NCI-H1105 (cell line): ENCODE measurements around the gene NR4A2.
"Not testable (repeated sequence)": the region's sequence is repeated elsewhere in the genome, so short reads cannot be mapped to it uniquely, and the experiment has no call there.

Experiments
- DNase-seq: peaks from one replicate; lab custom pipeline; 2025; lab: John Stamatoyannopoulos, UW

NR4A2 gene

GRCh38 chr2:156321243-156321904 lies 11.1 kb downstream of the NR4A2 start:
- DNase-seq, result no peak

GRCh38 chr2:156320486-156321098 lies 11.9 kb downstream of the NR4A2 start:
- no peak for DNase-seq

GRCh38 chr2:156319811-156320485 lies 12.6 kb downstream of the NR4A2 start:
- no peak for DNase-seq

GRCh38 chr2:156317631-156318030 lies 14.9 kb downstream of the NR4A2 start:
- no peak for DNase-seq

- no peak for DNase-seq
Observed at GRCh38 chr2:156311976-156312375, 20.5 kb downstream of the NR4A2 start.

- no peak for DNase-seq
Observed at GRCh38 chr2:156310773-156311172, 21.7 kb downstream of the NR4A2 start.

- DNase-seq, result no peak
Observed at GRCh38 chr2:156309917-156310316, 22.6 kb downstream of the NR4A2 start.

- no peak for DNase-seq
Observed at GRCh38 chr2:156309167-156309566, 23.4 kb downstream of the NR4A2 start.

GRCh38 chr2:156306821-156307220 lies 25.7 kb downstream of the NR4A2 start:
- DNase-seq, result no peak

- no peak for DNase-seq
Observed at GRCh38 chr2:156305121-156305520, 27.4 kb downstream of the NR4A2 start.

- DNase-seq, result no peak
Observed at GRCh38 chr2:156300337-156300736, 32.2 kb downstream of the NR4A2 start.

GRCh38 chr2:156294945-156295580 lies 37.5 kb downstream of the NR4A2 start:
- no peak for DNase-seq

- DNase-seq, result not testable (repeated sequence)
Observed at GRCh38 chr2:156293382-156293781, 39.1 kb downstream of the NR4A2 start.

GRCh38 chr2:156279446-156280150 lies 52.9 kb downstream of the NR4A2 start:
- no peak for DNase-seq
